Putamen (tissue), 1 donor: Measurements from ENCODE around the gene FAM72D.
"Not testable (repeated sequence)": the region's sequence is repeated elsewhere in the genome, so short reads cannot be mapped to it uniquely, and the experiment has no call there.

Experiments used
- DNase-seq: peaks from one replicate; pipeline ENCODE4 v3.0.0-alpha.2; 2016; ENCODE audit warnings: low spot score

Gene FAM72D

DNA sequence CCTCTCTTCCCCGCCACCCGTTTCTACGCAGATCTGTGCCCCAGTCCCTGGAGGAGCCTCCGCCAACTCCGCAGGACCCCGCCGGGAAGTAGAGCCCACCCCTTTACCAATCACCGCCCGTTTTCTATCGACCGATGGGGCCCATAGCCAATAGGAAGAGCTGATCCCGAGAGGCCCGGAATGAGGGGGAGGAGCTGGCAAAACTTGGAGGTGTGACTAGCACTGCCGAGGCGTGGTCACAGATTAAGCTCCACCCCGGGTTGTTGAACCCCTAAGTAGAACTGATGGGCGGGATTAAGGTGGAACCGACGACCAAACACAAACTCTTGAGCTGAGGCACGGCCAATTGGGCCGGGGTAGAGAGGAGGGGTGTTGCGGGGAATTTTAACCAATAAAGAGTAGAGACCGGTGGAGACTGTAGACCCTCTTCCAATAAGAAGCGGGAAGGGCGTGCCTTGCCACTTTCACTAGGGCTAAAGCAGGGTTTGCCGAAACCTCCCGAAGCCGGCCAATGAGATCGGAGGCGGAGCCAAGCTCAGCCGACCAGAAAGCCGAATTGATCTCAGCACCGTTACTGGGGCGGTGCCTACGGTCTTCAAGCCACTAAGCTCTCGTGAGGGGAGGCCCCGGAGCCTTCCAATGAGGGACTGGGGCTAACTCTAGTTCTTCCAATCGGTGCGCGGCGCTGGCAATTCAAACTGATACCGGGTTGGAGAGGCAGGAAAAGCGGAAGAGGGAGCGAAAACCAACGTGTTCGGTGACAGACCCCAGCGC lies at the start of gene FAM72D, which contains the start of gene SRGAP2B:
FAM72D (plus strand) TSS at position 691 of the 774 bp plus-strand sequence. CDS start 874 bp downstream, outside the sequence.
SRGAP2B (minus strand) TSS at position 45 of the 774 bp plus-strand sequence. CDS start 2,427 bp downstream, outside the sequence.
- not testable (repeated sequence) for DNase-seq

DNA sequence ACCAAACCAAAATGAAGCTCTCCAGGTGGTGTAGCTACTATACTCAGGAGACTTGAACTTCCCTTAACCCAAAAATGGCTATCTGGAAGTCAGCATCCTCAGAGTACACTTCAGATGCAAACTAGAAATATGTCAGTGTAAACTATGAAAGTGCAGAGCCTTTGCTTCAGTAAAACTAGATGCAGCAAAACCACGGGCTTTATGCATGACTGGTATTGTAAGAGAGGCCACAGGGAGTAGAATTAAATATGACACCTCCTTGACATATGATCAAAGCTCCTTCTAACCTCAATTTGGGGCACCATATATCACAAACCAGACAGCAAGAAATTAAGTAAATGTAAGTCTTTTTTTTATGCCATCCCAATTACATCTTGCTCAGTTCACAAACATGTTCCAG lies 48.2 kb upstream of the FAM72D start:
- not testable (repeated sequence) for DNase-seq

DNA sequence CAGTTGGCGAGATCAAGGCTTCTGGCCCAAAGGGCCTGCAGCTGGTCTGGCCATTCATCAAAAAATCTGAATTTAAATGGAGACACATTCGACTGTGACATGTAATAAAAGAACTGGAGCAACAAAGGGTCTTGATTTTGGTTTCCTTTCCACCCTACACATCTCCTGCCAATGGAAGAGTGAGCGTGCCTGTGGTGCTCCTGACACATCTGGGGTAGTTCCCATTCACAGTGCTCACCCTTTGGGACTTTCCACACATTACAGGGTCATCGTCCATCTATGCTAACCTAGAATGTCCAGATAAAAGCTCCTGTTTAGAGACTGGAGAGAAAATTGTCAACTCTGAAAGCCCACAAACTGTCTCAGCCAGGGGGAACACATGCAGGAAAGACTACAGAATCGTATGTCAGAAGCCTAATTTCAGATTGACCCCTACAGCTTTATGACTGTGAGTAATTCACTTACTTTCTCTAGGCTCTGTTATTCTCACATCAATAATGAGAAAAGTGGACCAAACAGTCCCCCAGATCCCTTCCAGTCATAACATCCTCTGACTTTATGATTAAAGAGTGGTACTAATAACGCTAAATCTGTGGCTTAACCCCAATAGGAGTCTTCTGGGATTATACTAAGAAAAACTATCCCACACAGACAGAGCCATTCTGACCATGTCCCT lies 47.5 kb upstream of the FAM72D start:
- not testable (repeated sequence) for DNase-seq

DNA sequence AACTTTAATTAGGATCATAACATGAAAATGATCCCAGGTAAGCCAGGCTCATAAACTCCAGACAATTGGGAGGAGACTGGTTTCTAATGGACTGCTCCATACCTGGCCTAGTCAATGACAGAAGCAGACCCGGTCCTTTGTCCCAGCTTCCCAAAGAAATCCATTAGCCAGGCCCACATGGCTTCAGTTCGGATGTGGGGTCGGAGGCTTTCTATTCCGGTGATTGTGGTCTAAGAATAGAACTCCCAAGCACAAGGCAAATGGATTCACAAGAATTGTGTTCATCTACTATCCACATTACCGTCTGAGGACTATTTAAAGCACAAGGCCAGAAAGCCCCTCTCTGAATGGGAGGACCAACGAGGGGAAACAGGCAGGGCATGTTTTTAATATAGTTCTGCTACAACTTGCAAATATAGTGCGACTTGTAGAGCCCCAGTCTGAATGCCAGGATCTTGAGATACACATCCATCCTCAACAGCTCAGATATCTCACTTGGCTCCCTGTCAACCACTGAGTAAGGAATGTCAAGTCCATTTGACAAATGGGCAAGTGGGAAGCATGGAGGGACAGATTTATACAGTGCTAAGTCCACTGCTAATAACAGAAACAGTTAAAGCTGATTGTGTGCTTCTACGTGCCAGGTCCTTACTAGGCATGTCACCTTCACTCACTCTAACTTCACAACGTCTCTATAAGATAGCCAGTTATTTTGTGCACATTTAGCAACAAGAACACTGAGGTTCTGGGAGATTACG lies 43.6 kb upstream of the FAM72D start:
- not testable (repeated sequence) for DNase-seq

DNA sequence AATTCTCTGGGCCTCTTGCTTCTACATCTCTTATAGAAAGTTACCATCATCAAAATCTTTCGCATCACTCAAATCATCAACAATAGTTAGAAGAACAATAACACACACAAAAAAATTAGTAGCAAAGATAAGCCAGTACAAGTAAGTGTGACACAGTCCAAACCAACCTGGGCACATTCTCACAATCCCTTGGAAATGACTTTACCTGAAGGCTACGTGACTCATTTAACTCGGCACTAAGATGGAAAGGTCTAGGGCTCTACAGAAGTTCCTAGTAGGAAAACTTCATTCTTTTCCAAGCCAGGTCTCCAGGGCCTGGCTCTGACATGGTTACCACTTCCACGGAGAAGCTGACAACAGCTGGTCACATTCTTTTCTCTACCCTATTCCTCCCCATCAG lies 42.3 kb upstream of the FAM72D start:
- not testable (repeated sequence) for DNase-seq

DNA sequence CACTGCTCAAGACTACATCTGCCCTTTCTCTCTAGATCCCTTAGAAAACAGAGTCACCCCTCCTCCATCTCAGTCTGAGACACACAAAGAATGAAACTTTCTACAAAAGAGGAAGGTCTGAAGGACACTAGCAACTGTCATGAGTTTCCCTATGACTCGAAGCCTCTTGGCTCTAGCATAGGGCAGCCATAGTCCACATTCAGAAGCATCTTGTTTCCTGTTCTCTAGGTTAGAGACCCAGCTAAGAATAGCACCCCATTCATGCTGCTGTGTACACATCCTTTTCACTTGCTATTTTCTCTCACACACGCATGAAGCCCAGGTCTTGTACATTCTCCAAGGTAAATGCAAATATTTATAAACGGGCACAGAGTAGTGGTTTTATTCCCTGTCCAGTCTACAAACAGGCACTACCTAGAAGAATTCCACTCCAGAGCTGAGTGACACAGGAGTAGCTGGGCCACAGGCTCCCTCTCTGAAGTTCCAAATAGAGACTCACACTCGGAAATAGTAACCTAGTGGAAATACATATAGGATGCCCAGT lies 40.5 kb upstream of the FAM72D start:
- not testable (repeated sequence) for DNase-seq

DNA sequence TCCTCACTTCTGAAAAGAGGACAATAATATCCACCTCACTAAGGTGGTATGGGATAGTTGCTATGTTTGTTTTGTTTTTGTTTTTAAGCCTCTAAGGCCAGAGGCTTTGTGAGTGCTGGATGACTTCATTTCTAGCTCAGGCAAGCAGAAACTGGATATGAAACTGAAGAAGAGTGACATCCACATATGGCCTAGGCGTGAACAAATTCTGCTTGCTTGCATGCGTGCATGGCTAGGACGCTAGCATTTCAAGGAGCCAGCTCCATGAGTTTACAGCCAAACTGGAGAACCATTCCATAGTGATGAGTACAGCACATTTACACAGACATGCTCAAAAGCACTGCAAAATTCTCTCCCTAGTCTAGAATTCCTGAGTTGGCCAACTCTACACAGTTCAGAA lies 37.6 kb upstream of the FAM72D start:
- not testable (repeated sequence) for DNase-seq

DNA sequence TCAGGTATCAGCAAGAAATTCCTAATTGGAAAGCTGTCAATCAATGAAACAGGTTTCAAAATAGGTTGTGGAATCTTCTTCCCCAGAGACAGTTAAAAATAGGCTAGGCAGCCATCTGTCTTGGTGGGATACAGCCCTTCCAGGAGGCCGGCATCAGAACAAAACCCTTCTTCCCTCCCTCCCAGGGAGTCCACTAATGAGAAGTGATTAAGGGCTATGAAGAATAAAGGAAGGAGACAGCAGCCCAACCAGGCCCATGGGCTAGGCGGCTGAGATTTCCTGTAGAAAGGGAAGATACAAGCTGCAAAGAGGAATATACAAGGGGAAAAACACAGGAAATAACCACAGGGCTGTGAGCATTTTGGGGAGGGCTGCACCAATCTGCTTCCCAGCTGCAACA lies 32.5 kb upstream of the FAM72D start:
- not testable (repeated sequence) for DNase-seq

DNA sequence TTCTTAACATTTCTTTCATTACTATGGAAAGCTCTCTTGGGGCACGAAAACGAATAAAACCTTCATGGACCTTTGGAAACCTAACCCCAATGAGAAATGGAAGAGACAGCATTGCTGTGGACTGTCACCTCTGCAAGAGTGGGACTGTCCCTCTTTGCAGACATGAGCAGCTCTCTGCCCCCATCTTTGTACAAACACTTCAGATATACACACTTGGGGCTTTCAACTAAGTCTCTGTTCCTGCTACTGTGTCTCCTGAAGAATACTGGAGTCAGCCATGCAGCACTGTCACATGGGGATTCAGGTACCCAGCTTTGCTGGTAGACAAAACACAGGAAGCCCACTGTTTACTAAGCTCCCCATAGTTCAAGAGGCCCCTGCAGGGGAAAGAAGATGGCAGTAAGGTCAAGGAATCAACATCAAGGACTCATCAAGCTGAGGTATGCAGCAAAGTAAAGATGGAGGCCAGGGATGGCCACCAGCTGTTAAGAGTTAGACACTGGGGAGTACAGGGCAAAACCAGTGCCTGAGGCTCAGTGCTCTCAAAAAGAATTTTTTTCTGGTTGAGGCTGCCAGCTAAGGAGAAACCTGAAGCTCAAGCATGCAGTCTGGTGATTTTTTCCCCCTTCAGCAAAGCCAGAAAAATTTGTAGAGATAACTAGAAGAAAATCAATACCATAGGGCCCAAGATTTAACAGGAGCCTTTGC lies 31.7 kb upstream of the FAM72D start:
- not testable (repeated sequence) for DNase-seq

DNA sequence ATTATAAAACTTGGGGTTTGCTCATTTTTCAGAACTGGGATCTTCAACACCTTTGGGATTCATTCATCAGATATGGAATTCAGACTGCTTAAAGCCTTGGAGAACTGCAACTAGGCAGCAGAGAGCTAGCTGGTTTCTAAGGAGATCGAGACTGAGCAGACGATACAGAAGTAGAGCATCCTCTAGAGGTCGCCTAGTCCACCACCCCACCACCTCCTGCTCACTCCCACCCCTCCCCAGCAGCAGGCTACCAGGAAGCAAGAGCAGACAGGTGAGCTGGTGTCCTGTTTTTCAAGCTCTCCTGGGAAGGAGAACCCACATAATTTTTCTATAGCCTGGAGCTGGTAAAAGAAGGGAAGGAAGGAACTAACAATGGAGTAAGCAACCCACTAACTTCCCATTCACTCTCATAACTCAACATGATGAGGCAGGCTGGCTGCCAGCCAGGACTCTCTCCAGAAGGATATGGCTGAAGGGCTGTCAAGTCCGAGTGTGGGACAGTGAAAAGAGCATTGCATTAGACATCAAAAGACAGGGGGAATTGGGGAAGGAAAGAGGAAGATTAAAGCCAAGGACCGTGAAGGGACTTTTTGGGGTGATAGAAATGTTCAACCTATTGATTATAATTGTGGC lies 30.5 kb upstream of the FAM72D start:
- DNase-seq = not testable (repeated sequence)

DNA sequence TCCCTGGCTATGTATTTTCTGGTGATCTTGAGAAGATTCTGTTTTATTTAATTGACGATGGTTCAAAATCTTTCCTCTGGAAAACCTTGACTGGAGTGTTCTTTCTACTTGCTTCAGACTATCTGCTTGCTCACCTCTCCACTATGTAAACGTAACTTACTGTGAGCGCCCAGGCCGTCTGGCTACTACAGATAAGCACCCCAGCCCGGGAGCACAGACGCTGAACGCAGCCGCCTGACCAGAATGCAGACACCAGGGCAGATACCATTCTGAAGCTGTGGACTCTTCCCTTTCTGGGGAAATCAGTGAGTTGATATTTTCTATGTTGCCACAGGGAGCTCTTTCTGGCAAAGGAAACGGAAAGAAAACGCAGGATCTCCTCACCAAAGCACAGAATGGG lies 29.3 kb upstream of the FAM72D start:
- DNase-seq = not testable (repeated sequence)

DNA sequence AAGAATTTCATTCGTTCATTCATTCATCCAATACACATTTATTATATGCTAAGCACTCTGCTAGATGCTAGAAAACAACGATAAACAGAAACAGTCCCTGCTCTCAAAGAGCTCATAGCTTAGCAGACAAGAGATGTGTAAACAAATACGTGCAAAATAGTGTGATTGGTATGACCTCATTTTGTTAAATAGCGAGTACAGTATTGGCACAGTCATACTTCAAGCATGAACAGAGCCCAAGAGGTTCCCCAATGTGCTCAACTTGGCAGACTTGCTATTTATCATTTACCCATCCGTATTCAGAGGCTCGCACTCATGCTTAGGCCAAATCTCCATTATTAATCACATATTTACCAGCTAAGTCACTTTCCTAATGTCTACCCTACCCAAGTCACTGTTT lies 24.2 kb upstream of the FAM72D start:
- DNase-seq = not testable (repeated sequence)

DNA sequence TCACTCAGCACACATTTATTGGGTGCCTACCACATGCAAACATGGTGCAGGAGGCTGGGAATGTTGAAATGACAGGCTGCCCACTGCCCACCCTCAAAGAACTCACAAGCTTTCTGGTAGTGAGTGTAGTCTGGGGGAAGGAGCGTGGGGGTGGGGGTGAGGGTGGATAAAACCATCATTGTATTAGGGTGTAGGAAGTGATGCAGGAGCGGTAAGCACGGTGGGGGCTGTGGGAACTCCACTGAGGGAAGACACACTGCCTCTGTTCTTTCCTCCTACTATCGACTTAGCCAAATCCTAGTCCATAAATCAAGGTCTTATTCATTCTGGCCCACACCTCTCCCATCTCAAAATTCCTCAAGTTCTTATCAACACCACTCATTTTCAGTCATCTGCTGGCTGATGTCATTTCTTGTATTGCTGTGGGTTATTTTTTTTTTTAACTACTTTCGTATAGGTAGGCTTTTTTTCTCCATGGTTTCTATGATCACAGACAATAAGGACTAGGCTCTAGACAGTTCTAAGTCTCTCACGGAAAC lies 21.7 kb upstream of the FAM72D start:
- not testable (repeated sequence) for DNase-seq

DNA sequence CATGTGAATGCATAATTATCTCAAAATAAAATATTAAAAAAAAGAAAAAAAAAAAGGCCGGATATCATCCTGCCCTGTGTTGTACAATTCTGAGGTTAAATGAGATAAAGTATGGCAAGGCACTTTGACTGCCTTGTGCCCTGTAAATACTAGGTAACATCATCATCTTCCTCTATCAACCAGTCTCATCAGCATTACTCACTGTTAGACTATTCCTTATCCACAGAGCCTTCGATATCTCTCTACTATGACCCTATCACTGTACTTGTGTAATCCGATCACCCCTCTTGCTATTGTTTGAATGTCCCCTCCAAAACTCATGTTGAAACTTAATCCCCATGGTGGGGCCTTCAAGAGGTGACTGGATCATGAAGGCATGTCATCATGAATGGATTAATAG lies 18.9 kb upstream of the FAM72D start:
- not testable (repeated sequence) for DNase-seq

DNA sequence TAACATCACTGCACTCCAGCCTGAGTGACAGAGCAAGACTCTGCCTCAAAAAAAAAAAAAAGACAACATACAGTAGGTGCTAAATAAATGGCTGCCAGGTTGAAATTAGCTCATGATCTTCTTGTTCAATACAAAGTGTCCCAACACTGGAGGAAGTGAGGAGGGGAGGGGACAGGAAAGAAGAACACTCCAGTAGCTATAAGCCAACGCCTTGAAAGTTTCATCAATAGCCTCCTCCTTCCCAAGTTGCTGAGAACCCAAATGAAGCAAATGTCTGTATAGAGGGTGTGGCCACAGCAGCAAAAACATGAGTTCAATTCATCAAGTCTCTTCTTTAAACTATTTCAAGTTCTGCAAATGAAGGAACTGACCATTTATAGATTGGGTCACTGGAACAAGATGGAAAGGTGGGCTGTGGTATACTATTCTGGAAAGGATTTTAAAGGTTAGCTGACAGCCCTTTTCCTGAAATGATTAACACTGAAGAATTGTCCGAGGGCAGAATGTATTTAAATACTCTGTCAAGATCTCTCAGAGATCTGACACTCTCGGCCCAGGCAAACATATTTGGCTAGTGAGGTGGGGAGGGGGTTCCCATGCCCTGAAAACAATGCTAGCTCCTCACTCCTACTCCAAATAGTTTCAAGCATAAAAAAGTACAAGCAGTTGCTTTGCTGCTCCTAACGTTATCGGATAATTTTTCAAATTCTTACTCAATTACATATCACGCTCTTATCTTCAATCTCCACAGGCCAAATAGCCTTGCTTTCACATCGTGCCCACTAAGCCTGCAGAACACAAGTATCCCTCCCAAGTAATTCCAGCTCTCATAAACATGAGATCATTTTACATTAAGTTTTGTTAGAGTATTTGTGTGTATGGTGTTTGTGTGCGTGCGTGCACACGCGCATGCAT lies 17.6 kb upstream of the FAM72D start:
- DNase-seq = not testable (repeated sequence)

DNA sequence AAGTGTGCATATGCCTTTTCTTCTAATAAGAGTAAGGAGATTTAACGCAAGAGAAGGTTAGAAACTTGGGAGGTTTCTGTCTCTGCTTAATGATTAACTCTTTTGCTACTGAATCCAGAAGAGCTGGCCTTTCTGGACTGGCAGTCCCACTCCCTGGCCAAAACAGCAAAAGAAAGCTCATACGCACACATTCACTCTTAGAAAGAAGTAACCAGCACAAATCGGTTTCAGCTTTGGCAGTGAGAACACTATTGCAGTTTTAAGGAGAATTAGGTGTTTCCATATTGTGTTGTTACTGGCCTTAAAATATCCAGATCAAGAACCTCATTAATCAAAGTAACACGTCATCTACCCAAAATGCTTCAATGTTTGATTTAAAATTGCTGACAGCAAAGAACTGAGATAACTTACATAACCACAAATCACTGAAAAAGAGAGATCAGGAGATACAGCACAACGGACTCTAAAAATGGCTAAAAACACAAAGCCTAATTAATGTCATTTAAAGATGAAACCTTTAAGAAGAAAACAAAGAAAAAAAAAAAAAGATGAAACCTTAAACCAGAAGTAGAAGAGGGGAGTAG lies 16.9 kb upstream of the FAM72D start:
- DNase-seq = not testable (repeated sequence)

DNA sequence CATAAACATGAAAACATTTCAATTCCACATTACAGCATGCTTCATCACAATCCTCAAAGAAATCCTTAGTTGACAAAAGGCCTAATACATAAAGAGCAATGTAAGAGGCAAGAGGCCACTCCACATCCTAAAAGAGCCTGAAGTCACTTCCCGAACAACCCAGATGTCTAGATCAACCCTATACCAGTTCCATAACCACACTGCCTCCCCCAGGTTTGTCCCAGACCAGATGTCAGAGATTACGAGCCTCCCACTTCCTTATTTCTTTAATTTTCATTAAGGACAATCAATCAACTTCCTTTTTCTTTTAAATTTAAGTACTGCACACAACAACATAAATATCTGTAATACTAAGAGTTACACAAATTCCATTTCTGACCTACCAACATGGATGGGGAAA lies 16.0 kb upstream of the FAM72D start:
- not testable (repeated sequence) for DNase-seq

DNA sequence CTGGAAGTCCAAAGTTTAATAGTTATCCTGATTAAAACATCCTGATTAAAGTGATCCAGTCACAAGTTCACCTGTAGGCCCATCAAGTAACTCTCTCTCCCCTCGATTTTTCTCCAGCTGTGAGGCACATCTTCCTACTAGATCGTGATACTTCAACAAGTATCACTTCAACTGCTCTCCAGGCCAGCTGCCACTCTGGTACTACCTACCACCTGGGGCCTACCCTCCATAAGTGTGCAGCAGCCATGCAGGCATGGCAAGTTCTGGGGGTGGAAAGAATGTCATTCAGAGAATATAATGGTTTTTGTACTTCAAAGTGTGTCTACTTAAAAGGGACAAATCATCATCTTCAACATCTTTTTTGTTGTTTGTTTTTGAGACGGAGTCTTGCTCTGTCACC lies 15.6 kb upstream of the FAM72D start:
- DNase-seq = not testable (repeated sequence)
